Fibroblast of mammary gland (primary cell): Measurements from ENCODE around the gene RILP.

Experiments
- DNase-seq: peaks from one replicate; pipeline ENCODE4 v3.0.0-alpha.2; 2010; ENCODE audit warnings: low read depth
- H3K4me3 ChIP-seq: 2 replicates; pipeline ENCODE4 v1.5.1; 2011; ENCODE audit warnings: low read depth, mild to moderate bottlenecking, low read length, moderate library complexity; ENCODE audit not compliant: control insufficient read depth
- TF ChIP-seq, protein P1 (sequence below): conservative IDR thresholded peaks from 2 replicates; pipeline ENCODE4 v1.5.1; 2011; ENCODE audit warnings: low read depth, low read length, inconsistent platforms; ENCODE audit not compliant: control insufficient read depth, insufficient read depth

Gene RILP

DNA sequence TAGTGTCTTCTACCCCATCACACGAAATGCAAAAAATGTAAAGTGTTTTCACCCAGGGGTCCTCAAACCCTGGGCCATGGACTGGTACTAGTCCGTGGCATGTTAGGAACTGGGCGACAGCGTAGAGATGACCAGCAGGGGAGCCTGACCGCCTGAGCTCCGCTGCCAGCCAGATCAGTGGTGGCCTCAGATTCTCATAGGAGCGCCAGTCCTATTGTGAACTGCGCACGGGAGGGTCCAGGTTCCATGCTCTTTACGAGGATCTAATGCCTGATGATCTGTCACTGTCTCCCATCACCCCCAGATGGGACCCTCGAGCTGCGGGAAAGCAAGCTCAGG is 8.6 kb downstream of the RILP start:
- DNase-seq = no peak
- TF ChIP-seq, protein P1, sequence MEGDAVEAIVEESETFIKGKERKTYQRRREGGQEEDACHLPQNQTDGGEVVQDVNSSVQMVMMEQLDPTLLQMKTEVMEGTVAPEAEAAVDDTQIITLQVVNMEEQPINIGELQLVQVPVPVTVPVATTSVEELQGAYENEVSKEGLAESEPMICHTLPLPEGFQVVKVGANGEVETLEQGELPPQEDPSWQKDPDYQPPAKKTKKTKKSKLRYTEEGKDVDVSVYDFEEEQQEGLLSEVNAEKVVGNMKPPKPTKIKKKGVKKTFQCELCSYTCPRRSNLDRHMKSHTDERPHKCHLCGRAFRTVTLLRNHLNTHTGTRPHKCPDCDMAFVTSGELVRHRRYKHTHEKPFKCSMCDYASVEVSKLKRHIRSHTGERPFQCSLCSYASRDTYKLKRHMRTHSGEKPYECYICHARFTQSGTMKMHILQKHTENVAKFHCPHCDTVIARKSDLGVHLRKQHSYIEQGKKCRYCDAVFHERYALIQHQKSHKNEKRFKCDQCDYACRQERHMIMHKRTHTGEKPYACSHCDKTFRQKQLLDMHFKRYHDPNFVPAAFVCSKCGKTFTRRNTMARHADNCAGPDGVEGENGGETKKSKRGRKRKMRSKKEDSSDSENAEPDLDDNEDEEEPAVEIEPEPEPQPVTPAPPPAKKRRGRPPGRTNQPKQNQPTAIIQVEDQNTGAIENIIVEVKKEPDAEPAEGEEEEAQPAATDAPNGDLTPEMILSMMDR = no peak
- no peak overlapping the region for H3K4me3 ChIP-seq

- no peak for DNase-seq
- H3K4me3 ChIP-seq = no peak overlapping the region
- TF ChIP-seq, protein P1 = no peak
Measured at GRCh38 chr17:1640329-1641064, 9.2 kb downstream of the RILP start.

- TF ChIP-seq, protein P1 = no peak
- DNase-seq = no peak
Measured at GRCh38 chr17:1639549-1640180, 10.0 kb downstream of the RILP start.

DNA sequence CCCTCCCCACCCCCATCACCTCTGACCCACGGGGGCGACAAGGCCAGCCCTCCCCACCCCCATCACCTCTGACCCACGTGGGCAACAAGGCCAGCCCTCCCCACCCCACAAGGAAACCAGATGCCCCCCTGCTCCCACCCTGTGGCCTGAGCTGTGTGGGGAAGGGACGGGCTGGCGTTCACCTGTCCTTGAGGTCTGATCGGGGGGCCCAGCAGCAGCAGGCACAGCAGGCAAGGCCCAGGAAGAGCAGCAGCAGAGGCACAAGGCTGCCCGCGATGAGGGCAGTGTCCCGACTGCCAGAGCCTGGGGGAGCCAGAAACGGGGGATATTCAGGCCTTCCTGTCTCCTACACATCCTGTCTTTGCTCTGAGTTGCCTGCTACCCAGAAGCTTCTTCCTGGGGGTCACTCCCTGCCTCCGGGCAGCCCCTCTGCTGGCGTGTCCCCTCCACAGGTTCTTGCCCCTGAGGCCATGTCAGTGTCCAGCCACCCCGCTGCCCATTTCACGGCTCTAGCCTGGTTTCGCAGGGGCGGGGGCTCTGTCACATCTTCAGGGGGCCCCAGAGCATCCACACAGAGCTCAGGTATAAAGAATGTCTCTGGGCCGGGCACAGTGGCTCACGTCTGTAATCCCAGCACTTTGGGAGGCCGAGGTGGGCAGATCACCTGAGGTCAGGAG is 10.9 kb downstream of the RILP start:
- DNase-seq = no peak
- no peak overlapping the region for H3K4me3 ChIP-seq
- TF ChIP-seq, protein P1 = no peak

More at GRCh38 chr17:1639549-1640180, 10.0 kb downstream of the RILP start:
- H3K4me3 ChIP-seq = no peak overlapping the region

DNA sequence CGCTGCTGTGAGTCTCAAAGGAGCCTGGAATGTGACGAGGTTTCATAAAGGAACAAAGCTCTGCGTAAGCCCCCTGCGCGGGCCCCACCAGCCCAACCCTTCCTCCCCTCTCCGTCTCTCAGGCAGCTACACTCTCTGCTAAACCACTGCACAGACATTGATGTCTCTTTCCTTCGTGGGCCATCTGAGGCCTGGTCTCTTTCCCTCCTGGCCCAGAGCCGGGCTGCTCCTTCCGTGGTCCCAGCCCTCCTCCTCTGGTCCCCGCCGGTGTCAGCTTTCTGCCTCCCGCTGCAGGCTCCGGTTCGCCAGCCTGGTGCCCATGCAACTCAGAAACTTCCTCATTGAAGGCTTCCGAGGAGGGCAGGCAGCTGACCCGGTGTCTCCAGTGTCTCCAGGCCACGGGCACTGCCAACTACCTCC is 11.5 kb downstream of the RILP start:
- TF ChIP-seq, protein P1 = no peak
- no peak overlapping the region for H3K4me3 ChIP-seq
- no peak for DNase-seq

DNA sequence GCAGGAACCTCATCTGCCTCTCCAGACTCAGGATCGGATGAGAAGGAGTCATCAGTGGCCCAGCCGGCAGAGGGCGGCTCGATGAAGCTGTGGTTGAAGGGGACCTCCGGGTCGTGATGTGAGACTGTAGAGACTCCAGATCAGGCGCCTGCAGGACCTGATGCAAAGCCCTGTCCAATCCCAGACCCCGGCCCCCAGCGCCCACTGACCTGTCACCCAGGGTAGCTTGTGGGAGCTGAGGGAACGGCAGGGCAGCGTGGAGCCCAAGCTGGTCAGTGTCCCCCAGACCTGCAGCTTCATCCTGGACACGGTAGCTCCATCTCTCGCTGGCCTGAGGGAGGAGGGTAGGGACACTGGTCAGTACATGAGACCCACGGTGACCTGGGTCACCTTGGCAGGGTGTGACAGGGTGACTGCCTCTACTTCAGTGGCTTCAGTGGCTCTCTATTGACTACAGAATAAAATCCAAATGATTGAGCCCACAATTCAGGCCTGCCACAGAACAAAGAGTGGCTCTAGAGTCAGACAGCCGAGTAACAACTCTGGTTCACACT is 12.9 kb downstream of the RILP start:
- DNase-seq = no peak
- no peak overlapping the region for H3K4me3 ChIP-seq
- TF ChIP-seq, protein P1 = no peak
